Heart left ventricle (tissue), 16 donors: ENCODE measurements around the gene HOXA1. TPM values are rescaled to one million over a fixed set of nuclear protein-coding genes. Genes with fewer than 3 reads are reported as not detected.

Source experiments
- ATAC-seq, 4 donors: fragments of 200-7000 bp; cut with Tn5 transposase; one replicate each; pipeline ENCODE4 v1.9.1; 2020 to 2022; ENCODE audit warnings: moderate library complexity in 4 of 4, mild to moderate bottlenecking in 3 of 4, moderate number of reproducible peaks in 1 of 4
- DNase-seq, 5 donors: peaks; one replicate each; pipeline ENCODE4 v3.0.0-alpha.2; 2020
- H3K27ac ChIP-seq, 12 donors: fragments of 200-600 bp; sonication (generic) in 4 of 12; one replicate each; pipeline versions ENCODE4 v1.5.0 to v1.8.0; 2016 to 2022; ENCODE audit warnings: mild to moderate bottlenecking in 2 of 12
- H3K27me3 ChIP-seq, 9 donors: fragments of 200-600 bp; sonication (generic) in 2 of 9; one replicate each; pipeline versions ENCODE4 v1.5.1 to v1.8.0; 2016 to 2022; ENCODE audit warnings: mild to moderate bottlenecking in 3 of 9
- H3K36me3 ChIP-seq, 9 donors: fragments of 200-600 bp; sonication (generic) in 2 of 9; one replicate each; pipeline versions ENCODE4 v1.5.0 to v1.8.0; 2018 to 2022; ENCODE audit warnings: mild to moderate bottlenecking in 2 of 9
- H3K4me1 ChIP-seq, 12 donors: fragments of 200-600 bp; sonication (generic) in 4 of 12; one replicate each; pipeline versions ENCODE4 v1.5.0 to v1.8.0; 2016 to 2022; ENCODE audit warnings: mild to moderate bottlenecking in 3 of 12
- H3K4me3 ChIP-seq, 12 donors: fragments of 200-600 bp; sonication (generic) in 4 of 12; one replicate each; pipeline versions ENCODE4 v1.5.0 to v1.8.0; 2017 to 2022; ENCODE audit warnings: mild to moderate bottlenecking in 9 of 12, moderate library complexity in 4 of 12
- H3K9me3 ChIP-seq, 12 donors: fragments of 200-600 bp; sonication (generic) in 4 of 12; one replicate each; pipeline versions ENCODE4 v1.5.0 to v1.8.0; 2016 to 2022; ENCODE audit warnings: mild to moderate bottlenecking in 1 of 12
- POLR2A ChIP-seq, 2 donors: fragments of 450-650 bp; IDR thresholded peaks; one replicate each; pipeline ENCODE4 v1.6.1; 2017; ENCODE audit warnings: antibody characterized with exemption in 2 of 2, mild to moderate bottlenecking in 2 of 2, moderate library complexity in 2 of 2
- WGBS, 4 donors: extraction: QIAGEN DNeasy Blood & Tissue Kit in 2 of 4; methylation state at CpG; one replicate each; pipeline versions ENCODE4 v1.1.5 to v1.1.7; 2013 to 2018; 5-methylcytosine and 5-hydroxymethylcytosine counted together
- intact Hi-C, 10 donors: fragments of 100-400 bp; cut with DNase I; formaldehyde crosslinking; loops; one replicate each; pipeline versions ENCODE4 v1.11.1 to v1.14.2; 2022
- polyA plus RNA-seq, 2 donors: library from polyadenylated mRNA; stranded (reverse); fragments of 200-250 nt; gene quantifications; one replicate each; pipeline ENCODE4 v1.2.3, GENCODE V29; 2013
- total RNA-seq, 9 donors: library from RNA; depleted of rRNA in 2 of 9; stranded (reverse); fragments of >200 nt in 2 of 9; fragmentation: NEBNext Ultra II Directional in 3 of 9; extraction: Animal tissue kit (Norgen Biotek cat#: 25700) in 3 of 9; gene quantifications; one replicate each; pipeline versions ENCODE4 v1.1.0 to v1.2.4, GENCODE V29; 2016 to 2023
- TF ChIP-seq, protein P1 (sequence below), 12 donors: fragments of 200-600 bp; sonication (generic) in 4 of 12; IDR thresholded peaks; one replicate each; pipeline versions ENCODE4 v1.5.0 to v1.8.0; 2018 to 2022; ENCODE audit warnings: antibody characterized with exemption in 12 of 12, mild to moderate bottlenecking in 5 of 12
- donor health status: ischemic (EF 13 %, LVEDD 7.1; RV severe dilation, severe dysfunction).
- donor health status: healthy with polysubstance abuse.
- donor health status: DM: no; HTN: yes; CAD: no.
- donor health status: DM: no; HTN: no; CAD: no.
- donor health status: ischemic (EF 25% LVEDD 6.9; RV normal size, moderate dysfunction).
- donor health status: ischemic (EF 25% LVEDD 5.7; RV mildly dilated, moderate dysfunction).
- donor health status: healthy.
- donor health status: DM: yes; HTN: yes; CAD: no.
- donor health status: ischemic (EF 35%, LVEDD 5.7; RV mildly dilated, moderate dysfunction).
- donor health status: nonischemic (EF 11% LVEDD 7.7; RV severe dilation, severe dysfunction).
- donor health status: DM: yes; HTN: yes; CAD: no.
- donor health status: PGD.
- donor health status: ischemic (EF 29% LVEDD 5.4; RV normal size, mild dysfunction).
- donor health status: nonischemic (EF 23%, LVEDD 6.1; RV moderate dilation, normal function).

The HOXA1 gene
- total and polyA plus RNA-seq, 11 donors, result 0.07 to 0.66 (median 0.36) TPM; not detected in 7

DNA sequence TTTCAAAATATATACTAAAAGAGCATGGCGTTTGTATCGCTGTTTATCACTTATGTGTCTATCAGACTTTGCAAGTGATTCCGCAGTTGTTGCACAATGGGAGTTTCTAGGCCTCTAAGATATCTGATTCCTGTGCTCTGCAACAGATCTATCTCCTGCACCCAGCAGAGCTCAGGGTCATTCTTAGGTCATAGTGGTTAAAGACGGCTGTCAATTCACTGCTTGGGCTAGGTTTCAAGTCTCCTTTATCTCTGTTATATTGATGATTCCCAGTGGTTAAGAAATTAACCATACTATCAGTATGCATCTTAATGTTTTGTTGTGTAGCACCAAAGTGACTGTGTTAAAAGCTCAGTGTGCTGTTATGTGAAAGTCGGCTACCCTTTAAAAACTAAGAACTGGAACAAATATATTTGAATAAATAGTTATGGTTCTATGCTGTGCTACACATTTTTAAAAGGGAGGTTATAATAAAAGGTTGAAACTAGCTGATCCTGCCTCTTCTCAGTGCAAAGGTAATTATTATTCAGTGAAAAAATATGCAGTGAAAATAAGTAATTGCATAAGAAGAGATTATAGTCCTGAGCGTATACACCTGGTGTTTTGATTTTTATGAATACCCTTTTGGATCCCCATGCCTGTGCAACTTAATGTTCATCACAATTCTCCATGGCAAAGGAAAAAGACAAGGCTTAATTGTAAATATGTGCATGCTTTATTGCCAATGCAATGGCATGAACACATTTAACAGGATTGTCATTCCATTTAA is 24.0 kb downstream of the HOXA1 start:
- Histone ChIP-seq H3K27ac (no peak overlapping the region), H3K36me3 (no peaks in the 10 kb centered on the region), H3K4me3 (no peak overlapping the region), H3K9me3 (peaks cover 0 to 10% (median 0%) of the 10 kb centered on the region in 12 donors), H3K27me3 (peaks cover 0 to 49% (median 0%) of the 10 kb centered on the region in 9 donors), H3K4me1 (no peaks in the 10 kb centered on the region)
- 38 to 55% (median 49%) methylated on average over 6 of the region's 6 CpGs for WGBS, 4 donors
- TF ChIP-seq POLR2A (IDR thresholded peaks at IDR 0.05), result no peak
- TF ChIP-seq, protein P1, sequence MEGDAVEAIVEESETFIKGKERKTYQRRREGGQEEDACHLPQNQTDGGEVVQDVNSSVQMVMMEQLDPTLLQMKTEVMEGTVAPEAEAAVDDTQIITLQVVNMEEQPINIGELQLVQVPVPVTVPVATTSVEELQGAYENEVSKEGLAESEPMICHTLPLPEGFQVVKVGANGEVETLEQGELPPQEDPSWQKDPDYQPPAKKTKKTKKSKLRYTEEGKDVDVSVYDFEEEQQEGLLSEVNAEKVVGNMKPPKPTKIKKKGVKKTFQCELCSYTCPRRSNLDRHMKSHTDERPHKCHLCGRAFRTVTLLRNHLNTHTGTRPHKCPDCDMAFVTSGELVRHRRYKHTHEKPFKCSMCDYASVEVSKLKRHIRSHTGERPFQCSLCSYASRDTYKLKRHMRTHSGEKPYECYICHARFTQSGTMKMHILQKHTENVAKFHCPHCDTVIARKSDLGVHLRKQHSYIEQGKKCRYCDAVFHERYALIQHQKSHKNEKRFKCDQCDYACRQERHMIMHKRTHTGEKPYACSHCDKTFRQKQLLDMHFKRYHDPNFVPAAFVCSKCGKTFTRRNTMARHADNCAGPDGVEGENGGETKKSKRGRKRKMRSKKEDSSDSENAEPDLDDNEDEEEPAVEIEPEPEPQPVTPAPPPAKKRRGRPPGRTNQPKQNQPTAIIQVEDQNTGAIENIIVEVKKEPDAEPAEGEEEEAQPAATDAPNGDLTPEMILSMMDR (IDR thresholded peaks at IDR 0.05), result no peak
- intact Hi-C loops, result loop anchor here in 1 of 10 donors (10.0 kb wide), 1 partner anchor 57 kb away; no protein-coding TSS in a partner anchor
- ATAC-seq (no peak), DNase-seq (no peak)

DNA sequence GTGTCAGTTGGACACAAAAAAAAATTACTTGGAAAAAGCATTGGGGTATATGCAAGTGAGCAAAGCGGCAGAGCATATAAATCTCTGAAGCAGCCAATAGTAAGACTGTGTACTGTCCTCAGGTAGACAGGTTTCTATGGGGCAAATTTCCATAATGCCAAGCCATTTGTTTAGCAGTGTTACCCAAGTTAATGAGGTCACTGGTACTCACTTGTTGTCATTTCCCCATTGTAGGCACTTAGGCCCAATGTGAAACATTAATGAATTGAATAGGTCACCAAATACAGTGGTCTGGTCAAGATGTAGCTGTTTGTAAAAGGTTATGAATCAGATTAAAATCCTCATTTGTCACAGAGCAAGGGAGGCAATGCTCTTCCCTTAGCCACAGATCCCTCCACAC is 27.5 kb downstream of the HOXA1 start:
- no peak overlapping the region for H3K27ac ChIP-seq
- H3K36me3 ChIP-seq, result no peaks in the 10 kb centered on the region
- ATAC-seq (no peak), DNase-seq (no peak)
- H3K27me3 ChIP-seq, result peaks cover 0 to 44% (median 0%) of the 10 kb centered on the region in 9 donors
- H3K4me1 ChIP-seq, result no peaks in the 10 kb centered on the region
- TF ChIP-seq, protein P1 (IDR thresholded peaks at IDR 0.05), result no peak
- TF ChIP-seq POLR2A (IDR thresholded peaks at IDR 0.05), result no peak
- H3K9me3 ChIP-seq, result no peaks in the 10 kb centered on the region
- 96 to 97% (median 97%) methylated on average over 1 of the region's 1 CpG for WGBS, 4 donors
- intact Hi-C loops, result no loop called here
- no peak overlapping the region for H3K4me3 ChIP-seq

DNA sequence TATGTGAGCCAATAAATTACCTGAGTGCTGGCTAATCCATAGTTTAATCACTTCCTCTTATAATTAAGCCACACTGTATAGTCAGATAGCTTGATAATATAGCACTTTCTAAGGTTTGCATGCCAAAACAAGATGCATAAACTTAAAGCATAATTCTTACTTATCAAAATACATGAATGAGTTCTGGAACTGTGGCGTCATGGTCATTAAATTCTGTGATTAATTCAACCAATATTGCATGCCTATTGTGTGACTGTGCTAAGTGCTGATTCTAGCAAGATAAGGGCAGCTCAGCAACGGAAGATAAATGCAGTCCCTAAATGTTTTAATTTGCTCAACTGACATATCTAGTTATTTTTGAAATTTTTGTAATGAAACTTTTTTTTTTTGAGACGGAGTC is 29.7 kb downstream of the HOXA1 start:
- no peak overlapping the region for H3K27ac ChIP-seq
- no peak overlapping the region for H3K4me3 ChIP-seq
- no peak for DNase-seq
- H3K36me3 ChIP-seq, result no peaks in the 10 kb centered on the region
- 78 to 86% (median 80%) methylated on average over 3 of the region's 3 CpGs for WGBS, 4 donors
- no peak for ATAC-seq
- intact Hi-C loops, result no loop called here
- no peaks in the 10 kb centered on the region for H3K4me1 ChIP-seq
- TF ChIP-seq, protein P1 (IDR thresholded peaks at IDR 0.05), result no peak
- TF ChIP-seq POLR2A (IDR thresholded peaks at IDR 0.05), result no peak
- H3K9me3 ChIP-seq, result no peaks in the 10 kb centered on the region
- H3K27me3 ChIP-seq, result peaks cover 0 to 39% (median 0%) of the 10 kb centered on the region in 9 donors

DNA sequence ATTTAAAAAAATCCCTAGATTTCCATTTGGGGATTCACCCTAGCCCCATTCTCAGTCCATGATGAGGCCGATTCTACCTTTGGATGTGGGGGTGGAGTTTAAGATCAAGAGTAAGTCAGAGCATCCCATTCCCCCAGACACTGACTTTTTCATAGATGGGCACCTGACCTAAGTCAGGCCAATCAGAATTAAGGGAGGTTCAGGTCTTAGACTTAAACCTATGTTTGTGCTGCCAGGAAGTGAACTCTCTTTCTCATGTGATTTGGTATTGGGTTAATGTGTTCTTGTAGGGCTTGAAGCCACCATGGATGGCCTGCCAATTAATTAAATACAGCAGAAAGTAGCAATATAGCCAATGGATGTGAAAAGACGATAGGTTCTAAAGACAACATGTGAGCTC is 30.1 kb downstream of the HOXA1 start:
- H3K27me3 ChIP-seq, result peaks cover 0 to 39% (median 0%) of the 10 kb centered on the region in 9 donors
- H3K9me3 ChIP-seq, result no peaks in the 10 kb centered on the region
- no peak for ATAC-seq
- H3K36me3 ChIP-seq, result no peaks in the 10 kb centered on the region
- no peak for DNase-seq
- no peaks in the 10 kb centered on the region for H3K4me1 ChIP-seq
- no peak overlapping the region for H3K4me3 ChIP-seq
- intact Hi-C loops, result no loop called here
- WGBS, 4 donors, result 88 to 94% (median 91%) methylated on average over 2 of the region's 2 CpGs
- TF ChIP-seq, protein P1 (IDR thresholded peaks at IDR 0.05), result no peak
- TF ChIP-seq POLR2A (IDR thresholded peaks at IDR 0.05), result no peak
- no peak overlapping the region for H3K27ac ChIP-seq
